GM06990 (cell line): ENCODE results near the gene PAQR7.
A peak's percentile ranks its signal among the peaks of the same experiment; 100 is the strongest.

Experiments
- DNase-seq: peaks from one replicate; pipeline ENCODE4 v3.0.0-alpha.2; 2011; ENCODE audit not compliant: insufficient read length; ENCODE audit errors: extremely low read depth
- H3K27me3 ChIP-seq: replicated peaks from 2 replicates; pipeline ENCODE4 v1.6.0; 2011; ENCODE audit warnings: low read length; ENCODE audit not compliant: control insufficient read depth, insufficient read depth
- H3K36me3 ChIP-seq: 2 replicates; pipeline ENCODE4 v1.5.1; 2011; ENCODE audit warnings: low read length; ENCODE audit not compliant: control insufficient read depth, insufficient read depth
- H3K4me3 ChIP-seq: replicated peaks from 2 replicates; pipeline ENCODE4 v1.5.1; 2011; ENCODE audit warnings: low read depth, mild to moderate bottlenecking, control low read depth, low read length
- CTCF ChIP-seq: IDR thresholded peaks from 2 replicates; pipeline ENCODE4 v1.5.1; 2011; ENCODE audit warnings: low read length, control low read depth, mild to moderate bottlenecking, inconsistent platforms; ENCODE audit not compliant: insufficient read depth, poor library complexity, severe bottlenecking

PAQR7 gene

GRCh38 chr1:25911162-25911561 lies 35.7 kb upstream of the PAQR7 start:
- no peak for TF ChIP-seq CTCF
- H3K36me3 ChIP-seq = no peaks in the 10 kb centered on the region
- no peak overlapping the region for H3K4me3 ChIP-seq
- no peaks in the 10 kb centered on the region for H3K27me3 ChIP-seq
- no peak for DNase-seq

GRCh38 chr1:25909040-25909439 lies 33.5 kb upstream of the PAQR7 start:
- no peak for TF ChIP-seq CTCF
- Histone ChIP-seq H3K4me3 (no peak overlapping the region), H3K27me3 (no peaks in the 10 kb centered on the region), H3K36me3 (no peaks in the 10 kb centered on the region)
- no peak for DNase-seq

- Histone ChIP-seq H3K36me3 (no peaks in the 10 kb centered on the region), H3K4me3 (no peak overlapping the region), H3K27me3 (no peaks in the 10 kb centered on the region)
- no peak for DNase-seq
- TF ChIP-seq CTCF = no peak
These were observed 32.7 kb upstream of the PAQR7 start for GRCh38 chr1:25908161-25908560.

GRCh38 chr1:25907601-25908000 lies 32.1 kb upstream of the PAQR7 start:
- no peak for TF ChIP-seq CTCF
- DNase-seq = no peak

GRCh38 chr1:25906644-25907300 lies 31.3 kb upstream of the PAQR7 start:
- peaks cover 3% of the 10 kb centered on the region; the same call in 1 of the 2 replicates for H3K36me3 ChIP-seq
- TF ChIP-seq CTCF = no peak
- no peaks in the 10 kb centered on the region for H3K27me3 ChIP-seq
- H3K4me3 ChIP-seq = peak overlapping the region; percentile 47
- no peak for DNase-seq

More at GRCh38 chr1:25907601-25908000, 32.1 kb upstream of the PAQR7 start:
- no peak overlapping the region for H3K4me3 ChIP-seq
- no peaks in the 10 kb centered on the region for H3K27me3 ChIP-seq
- peaks cover under 1% of the 10 kb centered on the region; the same call in 1 of the 2 replicates for H3K36me3 ChIP-seq
